ENCODE data around the gene ROR1. TPM values are rescaled to one million over a fixed set of nuclear protein-coding genes. Genes with fewer than 3 reads are reported as not detected.

The ROR1 gene
- polyA plus RNA-seq, 6 donors from 2014 or later: 0.36 to 6.2 (median 1.3) TPM

- no peak for ATAC-seq (ENCODE audit: low read depth in 2 of 2)
- peaks cover 0 to 15% (median 5%) of the 10 kb centered on the region in 3 donors for H3K27me3 Mint-ChIP-seq
- H3K4me3 Mint-ChIP-seq: no peak overlapping the region
- no peak for DNase-seq
- H3K9me3 Mint-ChIP-seq: no peaks in the 10 kb centered on the region
- H3K4me1 Mint-ChIP-seq: peaks cover 0 to 2% (median 0%) of the 10 kb centered on the region in 3 donors
- H3K36me3 Mint-ChIP-seq: peaks cover 0 to 7% of the 10 kb centered on the region in 2 donors
- no peak overlapping the region for H3K27ac Mint-ChIP-seq
These were observed 69.2 kb downstream of the ROR1 start for GRCh38 chr1:63843010-63843409.

- Mint-ChIP-seq H3K27me3 (peaks cover 0 to 15% (median 5%) of the 10 kb centered on the region in 3 donors), H3K4me3 (no peak overlapping the region), H3K36me3 (peaks cover 0 to 7% of the 10 kb centered on the region in 2 donors), H3K4me1 (peaks cover 0 to 2% (median 0%) of the 10 kb centered on the region in 3 donors), H3K9me3 (no peaks in the 10 kb centered on the region), H3K27ac (no peak overlapping the region)
- DNase-seq: no peak
- ATAC-seq (ENCODE audit: low read depth in 2 of 2): no peak
These were observed 70.1 kb downstream of the ROR1 start for GRCh38 chr1:63843884-63844283.

GRCh38 chr1:63845346-63845745 lies 71.5 kb downstream of the ROR1 start:
- H3K4me1 Mint-ChIP-seq: peaks cover 2 to 7% (median 4%) of the 10 kb centered on the region in 3 donors
- H3K9me3 Mint-ChIP-seq: no peaks in the 10 kb centered on the region
- peaks cover 0 to 7% of the 10 kb centered on the region in 2 donors for H3K36me3 Mint-ChIP-seq
- DNase-seq (no peak), ATAC-seq (ENCODE audit: low read depth in 2 of 2) (no peak)
- peaks cover 0 to 15% (median 5%) of the 10 kb centered on the region in 3 donors for H3K27me3 Mint-ChIP-seq
- no peak overlapping the region for H3K27ac Mint-ChIP-seq
- H3K4me3 Mint-ChIP-seq: no peak overlapping the region

GRCh38 chr1:63847308-63847910 lies 73.6 kb downstream of the ROR1 start:
- H3K36me3 Mint-ChIP-seq: peaks cover 0 to 4% of the 10 kb centered on the region in 2 donors
- DNase-seq (no peak), ATAC-seq (ENCODE audit: low read depth in 2 of 2) (no peak)
- H3K4me1 Mint-ChIP-seq: peaks cover 2 to 7% (median 4%) of the 10 kb centered on the region in 3 donors
- H3K27ac Mint-ChIP-seq: no peak overlapping the region
- no peak overlapping the region for H3K4me3 Mint-ChIP-seq
- no peaks in the 10 kb centered on the region for H3K9me3 Mint-ChIP-seq
- peaks cover 0 to 13% (median 5%) of the 10 kb centered on the region in 3 donors for H3K27me3 Mint-ChIP-seq

GRCh38 chr1:63848733-63849132 lies 74.9 kb downstream of the ROR1 start:
- ATAC-seq (ENCODE audit: low read depth in 2 of 2) (no peak), DNase-seq (no peak)
- H3K4me1 Mint-ChIP-seq: peaks cover 0 to 7% (median 4%) of the 10 kb centered on the region in 3 donors
- no peaks in the 10 kb centered on the region for H3K9me3 Mint-ChIP-seq
- no peak overlapping the region for H3K4me3 Mint-ChIP-seq
- H3K36me3 Mint-ChIP-seq: no peaks in the 10 kb centered on the region
- peaks cover 0 to 8% (median 0%) of the 10 kb centered on the region in 3 donors for H3K27me3 Mint-ChIP-seq
- H3K27ac Mint-ChIP-seq: no peak overlapping the region

- no peak for DNase-seq
- H3K27ac Mint-ChIP-seq: no peak overlapping the region
- H3K4me3 Mint-ChIP-seq: no peak overlapping the region
- peaks cover 0 to 7% (median 4%) of the 10 kb centered on the region in 3 donors for H3K4me1 Mint-ChIP-seq
- no peaks in the 10 kb centered on the region for H3K36me3 Mint-ChIP-seq
- no peaks in the 10 kb centered on the region for H3K9me3 Mint-ChIP-seq
- ATAC-seq (ENCODE audit: low read depth in 2 of 2): no peak
- peaks cover 0 to 8% (median 0%) of the 10 kb centered on the region in 3 donors for H3K27me3 Mint-ChIP-seq
These were observed 75.3 kb downstream of the ROR1 start for GRCh38 chr1:63849149-63849548.

GRCh38 chr1:63854091-63854490 lies 80.3 kb downstream of the ROR1 start:
- DNase-seq (no peak), ATAC-seq (ENCODE audit: low read depth in 2 of 2) (no peak)
- Mint-ChIP-seq H3K36me3 (peaks cover 12 to 21% of the 10 kb centered on the region in 2 donors), H3K9me3 (peaks cover 2 to 34% (median 22%) of the 10 kb centered on the region in 7 donors), H3K27ac (no peak overlapping the region), H3K27me3 (peaks cover 0 to 8% (median 0%) of the 10 kb centered on the region in 3 donors), H3K4me1 (peaks cover 0 to 7% (median 4%) of the 10 kb centered on the region in 3 donors), H3K4me3 (no peak overlapping the region)

- no peaks in the 10 kb centered on the region for H3K4me1 Mint-ChIP-seq
- no peak for ATAC-seq (ENCODE audit: low read depth in 2 of 2)
- peaks cover 12 to 21% of the 10 kb centered on the region in 2 donors for H3K36me3 Mint-ChIP-seq
- no peak for DNase-seq
- H3K9me3 Mint-ChIP-seq: peaks cover 2 to 34% (median 22%) of the 10 kb centered on the region in 7 donors
- H3K4me3 Mint-ChIP-seq: no peak overlapping the region
- peak overlapping the region in 1 of 6 donors; percentile 74 for H3K27ac Mint-ChIP-seq
- H3K27me3 Mint-ChIP-seq: peaks cover 0 to 8% (median 0%) of the 10 kb centered on the region in 3 donors
These were observed 82.1 kb downstream of the ROR1 start for GRCh38 chr1:63855942-63856341.

- no peaks in the 10 kb centered on the region for H3K4me1 Mint-ChIP-seq
- H3K36me3 Mint-ChIP-seq: peaks cover 12 to 21% of the 10 kb centered on the region in 2 donors
- H3K27ac Mint-ChIP-seq: peak overlapping the region in 1 of 6 donors; percentile 47
These were observed 83.1 kb downstream of the ROR1 start for GRCh38 chr1:63856924-63857323.

GRCh38 chr1:63857478-63857877 lies 83.7 kb downstream of the ROR1 start:
- ATAC-seq (ENCODE audit: low read depth in 2 of 2) (no peak), DNase-seq (no peak)
- Mint-ChIP-seq H3K27me3 (peaks cover 0 to 2% (median 0%) of the 10 kb centered on the region in 3 donors), H3K4me3 (no peak overlapping the region), H3K27ac (no peak overlapping the region), H3K9me3 (peaks cover 2 to 34% (median 22%) of the 10 kb centered on the region in 7 donors), H3K4me1 (no peaks in the 10 kb centered on the region), H3K36me3 (peaks cover 12 to 21% of the 10 kb centered on the region in 2 donors)

More at GRCh38 chr1:63856924-63857323, 83.1 kb downstream of the ROR1 start:
- ATAC-seq (ENCODE audit: low read depth in 2 of 2): no peak
- DNase-seq: no peak
- Mint-ChIP-seq H3K9me3 (peaks cover 2 to 34% (median 22%) of the 10 kb centered on the region in 7 donors), H3K4me3 (no peak overlapping the region), H3K27me3 (peaks cover 0 to 7% (median 0%) of the 10 kb centered on the region in 3 donors)

- peaks cover 2 to 34% (median 22%) of the 10 kb centered on the region in 7 donors for H3K9me3 Mint-ChIP-seq
- no peaks in the 10 kb centered on the region for H3K4me1 Mint-ChIP-seq
- H3K27me3 Mint-ChIP-seq: no peaks in the 10 kb centered on the region
- peaks cover 12 to 21% of the 10 kb centered on the region in 2 donors for H3K36me3 Mint-ChIP-seq
- H3K27ac Mint-ChIP-seq: peak overlapping the region in 1 of 6 donors; percentile 23
- no peak for DNase-seq
- no peak for ATAC-seq (ENCODE audit: low read depth in 2 of 2)
- no peak overlapping the region for H3K4me3 Mint-ChIP-seq
These were observed 84.3 kb downstream of the ROR1 start for GRCh38 chr1:63858153-63858552.

- DNase-seq (no peak), ATAC-seq (ENCODE audit: low read depth in 2 of 2) (no peak)
- Mint-ChIP-seq H3K27me3 (no peaks in the 10 kb centered on the region), H3K4me3 (no peak overlapping the region), H3K36me3 (peaks cover 12 to 21% of the 10 kb centered on the region in 2 donors), H3K4me1 (no peaks in the 10 kb centered on the region), H3K9me3 (peaks cover 2 to 32% (median 22%) of the 10 kb centered on the region in 7 donors), H3K27ac (peak overlapping the region in 1 of 6 donors; percentile 18)
These were observed 85.9 kb downstream of the ROR1 start for GRCh38 chr1:63859480-63860275.

- Mint-ChIP-seq H3K4me1 (no peaks in the 10 kb centered on the region), H3K27ac (no peak overlapping the region), H3K36me3 (peaks cover 9 to 10% of the 10 kb centered on the region in 2 donors), H3K9me3 (peaks cover 0 to 17% (median 9%) of the 10 kb centered on the region in 7 donors), H3K27me3 (no peaks in the 10 kb centered on the region), H3K4me3 (no peak overlapping the region)
- no peak for ATAC-seq (ENCODE audit: low read depth in 2 of 2)
- DNase-seq: no peak
These were observed 87.4 kb downstream of the ROR1 start for GRCh38 chr1:63861052-63861691.
